ENCODE results near the gene PTPN1. TPM values are rescaled to one million over a fixed set of nuclear protein-coding genes. Genes with fewer than 3 reads are reported as not detected.

Gene PTPN1
- total and polyA plus RNA-seq, 10 of the 15 experiments (the other 5 are each of a cell fraction or from before 2014, with no cell fraction given) = 15.9 to 74.7 (median 43.9) TPM

DNA sequence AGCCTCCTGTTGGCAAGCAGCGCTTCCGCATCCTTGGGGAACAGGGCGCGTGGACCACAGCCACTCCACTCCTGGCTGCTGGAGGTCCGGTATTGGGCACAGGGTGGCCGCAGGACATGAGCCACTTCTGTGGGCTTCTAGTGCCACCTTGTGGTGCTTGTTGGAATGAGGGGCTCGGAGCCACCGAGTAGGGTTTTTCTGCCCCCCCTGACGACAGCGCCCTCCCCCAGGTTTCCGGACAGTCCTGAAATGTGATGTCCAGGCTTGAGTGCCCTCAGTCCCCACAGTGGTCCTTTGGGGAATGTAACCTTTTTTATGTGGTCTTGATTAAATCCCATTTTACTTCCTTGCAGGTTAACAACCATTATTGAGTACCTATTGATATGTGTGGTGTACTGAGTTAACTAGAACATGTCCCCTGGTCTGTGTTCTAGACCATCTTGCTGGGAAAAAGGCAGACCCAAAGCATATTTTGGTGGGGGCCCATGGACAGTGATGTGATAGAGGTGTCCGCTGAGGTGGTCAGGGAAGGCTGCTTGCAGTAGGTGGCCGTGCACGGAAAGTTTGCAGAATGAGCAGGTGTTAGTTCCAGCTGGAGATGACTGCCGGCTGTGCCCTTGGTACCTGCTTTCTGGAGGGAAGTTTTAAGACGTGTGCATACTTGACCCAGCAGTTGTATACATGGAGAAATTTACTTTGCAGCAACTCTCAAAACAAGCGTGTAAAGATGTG is 70.0 kb downstream of the PTPN1 start:
- ATAC-seq (peak; percentile 83), FAIRE-seq (no peak), DNase-seq (ENCODE audit: low read depth, low spot score) (no peak)
- Histone ChIP-seq H3K36me3 (ENCODE audit: control insufficient read depth in 2 of 2, insufficient read depth in 2 of 2, low read length in 1 of 2) (peaks cover 40 to 59% of the 10 kb centered on the region in 2 experiments), H3K79me2 (ENCODE audit: control insufficient read depth, insufficient read depth, low read length) (no peaks in the 10 kb centered on the region; the same call in 1 of the 2 replicates), H3K4me2 (ENCODE audit: control insufficient read depth, insufficient read depth) (no peak overlapping the region), H3K9me3 (replicated peaks; ENCODE audit: control insufficient read depth, insufficient read depth, low read length) (no peaks in the 10 kb centered on the region), H2AFZ (ENCODE audit: control insufficient read depth, low read depth, low read length) (no peak overlapping the region), H3K4me1 (ENCODE audit: control insufficient read depth, insufficient read depth, low read length) (no peaks in the 10 kb centered on the region), H3K27ac (ENCODE audit: control insufficient read depth, insufficient read depth) (no peak overlapping the region), H3K9ac (ENCODE audit: control insufficient read depth, insufficient read depth, low read length) (no peak overlapping the region), H4K20me1 (ENCODE audit: control insufficient read depth, insufficient read depth) (no peaks in the 10 kb centered on the region), H3K4me3 (no peak overlapping the region), H3K27me3 (replicated peaks in 1 of 2; ENCODE audit: control insufficient read depth in 2 of 2, insufficient read depth in 2 of 2, low read length in 1 of 2) (no peaks in the 10 kb centered on the region)
- no TSS peak for BruUV-seq (replicated peaks)
- POLR2A ChIA-PET = no interaction called here
- SMC1A ChIA-PET (ENCODE audit: uncharacterized antibody, unreplicated experiment) = interaction anchor here (73.1 kb wide), 1 partner anchor 71 kb away, joined by 2799 read pairs; the partner anchor contains the start of gene PTPN1
- intact Hi-C loops (cut with micrococcal nuclease; ENCODE audit: unreplicated experiment) (loop anchor here (2.0 to 5.0 kb wide), 2 partner anchors 118 to 393 kb away; no protein-coding TSS in a partner anchor), in situ Hi-C loops (cut with MboI) (no loop called here)
- RAD21 ChIA-PET (ENCODE audit: unreplicated experiment) = interaction anchor here (0.7 to 1.3 kb wide), 3 partner anchors 68 to 116 kb away, joined by 3 to 4 read pairs (median 3); no protein-coding TSS in a partner anchor
- WGBS (ENCODE audit: insufficient coverage, insufficient replicate concordance, low lambda C conversion rate, missing lambda C conversion rate) = 48% methylated on average over 17 of the region's 17 CpGs
- CTCF ChIA-PET = interaction anchor here (0.6 to 11.4 kb wide), 14 partner anchors 10 to 391 kb away, joined by 3 to 240 read pairs (median 4); no protein-coding TSS in a partner anchor
- TF ChIP-seq RAD21 (IDR thresholded peaks at IDR 0.05; ENCODE audit: insufficient read depth, low read depth, low read length) = peak; percentile 70
- no peak for TF ChIP-seq BRCA1 (IDR thresholded peaks at IDR 0.05; ENCODE audit: low read depth, low read length)
- no peak for TF ChIP-seq ESRRA (IDR thresholded peaks at IDR 0.05; ENCODE audit: low read length)
- no peak for TF ChIP-seq RUNX3 (IDR thresholded peaks at IDR 0.05; ENCODE audit: low read length)
- no peak for TF ChIP-seq SMARCA5 (IDR thresholded peaks at IDR 0.05)
- TF ChIP-seq FOXM1 (IDR thresholded peaks at IDR 0.05; ENCODE audit: low read depth, low read length) = no peak
- no peak for TF ChIP-seq ZBED1 (IDR thresholded peaks at IDR 0.05; ENCODE audit: borderline replicate concordance)
- TF ChIP-seq CBFB (IDR thresholded peaks at IDR 0.05; ENCODE audit: low read depth) = no peak
- peak; percentile 39; the same call in 1 of the 2 replicates for TF ChIP-seq POLR2A (IDR thresholded peaks at IDR 0.05; ENCODE audit: low read depth, low read length)
- TF ChIP-seq, protein P1, sequence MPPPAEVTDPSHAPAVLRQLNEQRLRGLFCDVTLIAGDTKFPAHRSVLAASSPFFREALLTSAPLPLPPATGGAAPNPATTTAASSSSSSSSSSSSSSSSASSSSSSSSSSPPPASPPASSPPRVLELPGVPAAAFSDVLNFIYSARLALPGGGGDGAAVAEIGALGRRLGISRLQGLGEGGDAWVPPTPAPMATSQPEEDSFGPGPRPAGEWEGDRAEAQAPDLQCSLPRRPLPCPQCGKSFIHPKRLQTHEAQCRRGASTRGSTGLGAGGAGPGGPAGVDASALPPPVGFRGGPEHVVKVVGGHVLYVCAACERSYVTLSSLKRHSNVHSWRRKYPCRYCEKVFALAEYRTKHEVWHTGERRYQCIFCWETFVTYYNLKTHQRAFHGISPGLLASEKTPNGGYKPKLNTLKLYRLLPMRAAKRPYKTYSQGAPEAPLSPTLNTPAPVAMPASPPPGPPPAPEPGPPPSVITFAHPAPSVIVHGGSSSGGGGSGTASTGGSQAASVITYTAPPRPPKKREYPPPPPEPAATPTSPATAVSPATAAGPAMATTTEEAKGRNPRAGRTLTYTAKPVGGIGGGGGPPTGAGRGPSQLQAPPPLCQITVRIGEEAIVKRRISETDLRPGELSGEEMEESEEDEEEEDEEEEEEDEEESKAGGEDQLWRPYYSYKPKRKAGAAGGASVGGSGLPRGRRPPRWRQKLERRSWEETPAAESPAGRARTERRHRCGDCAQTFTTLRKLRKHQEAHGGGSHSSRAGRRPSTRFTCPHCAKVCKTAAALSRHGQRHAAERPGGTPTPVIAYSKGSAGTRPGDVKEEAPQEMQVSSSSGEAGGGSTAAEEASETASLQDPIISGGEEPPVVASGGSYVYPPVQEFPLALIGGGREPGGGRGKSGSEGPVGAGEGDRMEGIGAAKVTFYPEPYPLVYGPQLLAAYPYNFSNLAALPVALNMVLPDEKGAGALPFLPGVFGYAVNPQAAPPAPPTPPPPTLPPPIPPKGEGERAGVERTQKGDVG (CRISPR knock-in tag; IDR thresholded peaks at IDR 0.05) = no peak
- no peak for TF ChIP-seq HDGF (IDR thresholded peaks at IDR 0.05)
- no peak for TF ChIP-seq TCF7 (IDR thresholded peaks at IDR 0.05; ENCODE audit: borderline replicate concordance)
- TF ChIP-seq, protein P2, sequence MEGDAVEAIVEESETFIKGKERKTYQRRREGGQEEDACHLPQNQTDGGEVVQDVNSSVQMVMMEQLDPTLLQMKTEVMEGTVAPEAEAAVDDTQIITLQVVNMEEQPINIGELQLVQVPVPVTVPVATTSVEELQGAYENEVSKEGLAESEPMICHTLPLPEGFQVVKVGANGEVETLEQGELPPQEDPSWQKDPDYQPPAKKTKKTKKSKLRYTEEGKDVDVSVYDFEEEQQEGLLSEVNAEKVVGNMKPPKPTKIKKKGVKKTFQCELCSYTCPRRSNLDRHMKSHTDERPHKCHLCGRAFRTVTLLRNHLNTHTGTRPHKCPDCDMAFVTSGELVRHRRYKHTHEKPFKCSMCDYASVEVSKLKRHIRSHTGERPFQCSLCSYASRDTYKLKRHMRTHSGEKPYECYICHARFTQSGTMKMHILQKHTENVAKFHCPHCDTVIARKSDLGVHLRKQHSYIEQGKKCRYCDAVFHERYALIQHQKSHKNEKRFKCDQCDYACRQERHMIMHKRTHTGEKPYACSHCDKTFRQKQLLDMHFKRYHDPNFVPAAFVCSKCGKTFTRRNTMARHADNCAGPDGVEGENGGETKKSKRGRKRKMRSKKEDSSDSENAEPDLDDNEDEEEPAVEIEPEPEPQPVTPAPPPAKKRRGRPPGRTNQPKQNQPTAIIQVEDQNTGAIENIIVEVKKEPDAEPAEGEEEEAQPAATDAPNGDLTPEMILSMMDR (IDR thresholded peaks at IDR 0.05 in 2 of 3, conservative IDR thresholded peaks at IDR 0.05 in 1 of 3; ENCODE audit: control insufficient read depth in 2 of 3, extremely low read depth in 1 of 3, insufficient read depth in 1 of 3, low read depth in 3 of 3, low read length in 3 of 3) = peak; percentile 65 to 82 (median 73)
- TF ChIP-seq GATAD2B (conservative IDR thresholded peaks at IDR 0.05; ENCODE audit: low read depth) = no peak
- TF ChIP-seq, protein P3, sequence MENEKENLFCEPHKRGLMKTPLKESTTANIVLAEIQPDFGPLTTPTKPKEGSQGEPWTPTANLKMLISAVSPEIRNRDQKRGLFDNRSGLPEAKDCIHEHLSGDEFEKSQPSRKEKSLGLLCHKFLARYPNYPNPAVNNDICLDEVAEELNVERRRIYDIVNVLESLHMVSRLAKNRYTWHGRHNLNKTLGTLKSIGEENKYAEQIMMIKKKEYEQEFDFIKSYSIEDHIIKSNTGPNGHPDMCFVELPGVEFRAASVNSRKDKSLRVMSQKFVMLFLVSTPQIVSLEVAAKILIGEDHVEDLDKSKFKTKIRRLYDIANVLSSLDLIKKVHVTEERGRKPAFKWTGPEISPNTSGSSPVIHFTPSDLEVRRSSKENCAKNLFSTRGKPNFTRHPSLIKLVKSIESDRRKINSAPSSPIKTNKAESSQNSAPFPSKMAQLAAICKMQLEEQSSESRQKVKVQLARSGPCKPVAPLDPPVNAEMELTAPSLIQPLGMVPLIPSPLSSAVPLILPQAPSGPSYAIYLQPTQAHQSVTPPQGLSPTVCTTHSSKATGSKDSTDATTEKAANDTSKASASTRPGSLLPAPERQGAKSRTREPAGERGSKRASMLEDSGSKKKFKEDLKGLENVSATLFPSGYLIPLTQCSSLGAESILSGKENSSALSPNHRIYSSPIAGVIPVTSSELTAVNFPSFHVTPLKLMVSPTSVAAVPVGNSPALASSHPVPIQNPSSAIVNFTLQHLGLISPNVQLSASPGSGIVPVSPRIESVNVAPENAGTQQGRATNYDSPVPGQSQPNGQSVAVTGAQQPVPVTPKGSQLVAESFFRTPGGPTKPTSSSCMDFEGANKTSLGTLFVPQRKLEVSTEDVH (IDR thresholded peaks at IDR 0.05; ENCODE audit: low read depth, partially characterized antibody) = no peak
- no peak for TF ChIP-seq ATF7 (IDR thresholded peaks at IDR 0.05; ENCODE audit: low read depth)

Data from GM12878 (cell line).